HUES6 (cell line): Measurements from ENCODE around the gene GSS.
"Not testable (repeated sequence)": the region's sequence is repeated elsewhere in the genome, so short reads cannot be mapped to it uniquely, and the experiment has no call there.

Experiments
- H3K27ac ChIP-seq: 2 replicates; pipeline ENCODE4 v1.7.0; 2013; ENCODE audit warnings: low read depth, mild to moderate bottlenecking, low read length, inconsistent platforms
- H3K27me3 ChIP-seq: 2 replicates; pipeline ENCODE4 v1.6.1; 2013; ENCODE audit warnings: low read length; ENCODE audit not compliant: control insufficient read depth, insufficient read depth
- H3K36me3 ChIP-seq: 2 replicates; pipeline ENCODE4 v1.6.1; 2013; ENCODE audit warnings: low read length; ENCODE audit not compliant: control insufficient read depth, insufficient read depth
- H3K4me1 ChIP-seq: 2 replicates; pipeline ENCODE4 v1.6.1; 2013; ENCODE audit warnings: low read length; ENCODE audit not compliant: control insufficient read depth, insufficient read depth
- H3K4me3 ChIP-seq: 2 replicates; pipeline ENCODE4 v1.5.1; 2013; ENCODE audit warnings: low read depth, low read length
- H3K9ac ChIP-seq: one replicate; pipeline ENCODE4 v1.6.1; 2013; ENCODE audit warnings: mild to moderate bottlenecking, low read length
- H3K9me3 ChIP-seq: 2 replicates; pipeline ENCODE4 v1.6.1; 2013; ENCODE audit warnings: low read depth, low read length; ENCODE audit not compliant: control insufficient read depth, insufficient read depth

GSS gene

GRCh38 chr20:34921436-34921835 lies 34.2 kb downstream of the GSS start:
- Histone ChIP-seq H3K9ac (no peak overlapping the region), H3K27ac (no peak overlapping the region), H3K36me3 (peaks cover 72% of the 10 kb centered on the region), H3K9me3 (peaks cover 8% of the 10 kb centered on the region; the same call in 1 of the 2 replicates), H3K4me1 (no peaks in the 10 kb centered on the region), H3K27me3 (no peaks in the 10 kb centered on the region), H3K4me3 (no peak overlapping the region)

- H3K27me3 ChIP-seq: no peaks in the 10 kb centered on the region
- H3K4me1 ChIP-seq: no peaks in the 10 kb centered on the region
- H3K36me3 ChIP-seq: peaks cover 58% of the 10 kb centered on the region
- H3K27ac ChIP-seq: no peak overlapping the region
- no peak overlapping the region for H3K9ac ChIP-seq
- peaks cover 8% of the 10 kb centered on the region; the same call in 1 of the 2 replicates for H3K9me3 ChIP-seq
- no peak overlapping the region for H3K4me3 ChIP-seq
These were observed 35.6 kb downstream of the GSS start for GRCh38 chr20:34920055-34920454.

GRCh38 chr20:34916774-34917354 lies 38.7 kb downstream of the GSS start:
- no peak overlapping the region for H3K4me3 ChIP-seq
- no peaks in the 10 kb centered on the region for H3K27me3 ChIP-seq
- H3K4me1 ChIP-seq: no peaks in the 10 kb centered on the region
- no peak overlapping the region for H3K9ac ChIP-seq
- peaks cover 40% of the 10 kb centered on the region; the same call in 1 of the 2 replicates for H3K36me3 ChIP-seq
- no peak overlapping the region for H3K27ac ChIP-seq
- no peaks in the 10 kb centered on the region for H3K9me3 ChIP-seq

- Histone ChIP-seq H3K9me3 (no peaks in the 10 kb centered on the region), H3K4me3 (no peak overlapping the region), H3K36me3 (peaks cover 30% of the 10 kb centered on the region; the same call in 1 of the 2 replicates), H3K9ac (no peak overlapping the region), H3K4me1 (no peaks in the 10 kb centered on the region), H3K27ac (no peak overlapping the region), H3K27me3 (no peaks in the 10 kb centered on the region)
These were observed 39.7 kb downstream of the GSS start for GRCh38 chr20:34915749-34916455.

GRCh38 chr20:34915131-34915530 lies 40.5 kb downstream of the GSS start:
- Histone ChIP-seq H3K4me3 (no peak overlapping the region), H3K36me3 (peaks cover 22% of the 10 kb centered on the region; the same call in 1 of the 2 replicates), H3K27me3 (no peaks in the 10 kb centered on the region), H3K9ac (no peak overlapping the region), H3K4me1 (no peaks in the 10 kb centered on the region), H3K27ac (no peak overlapping the region), H3K9me3 (no peaks in the 10 kb centered on the region)

- H3K4me3 ChIP-seq: no peak overlapping the region
- H3K27ac ChIP-seq: no peak overlapping the region
- H3K9me3 ChIP-seq: no peaks in the 10 kb centered on the region
- peaks cover under 1% of the 10 kb centered on the region; the same call in 1 of the 2 replicates for H3K36me3 ChIP-seq
- H3K4me1 ChIP-seq: no peaks in the 10 kb centered on the region
- no peaks in the 10 kb centered on the region for H3K27me3 ChIP-seq
- no peak overlapping the region for H3K9ac ChIP-seq
These were observed 47.8 kb downstream of the GSS start for GRCh38 chr20:34907616-34908469.

- 0 out of 2 replicates have a peak, but pooled peaks cover 3% of the 10 kb centered on the region for H3K9me3 ChIP-seq
- H3K4me3 ChIP-seq: no peak overlapping the region
- H3K27ac ChIP-seq: no peak overlapping the region
- no peaks in the 10 kb centered on the region; the same call in 1 of the 2 replicates for H3K36me3 ChIP-seq
- no peaks in the 10 kb centered on the region for H3K27me3 ChIP-seq
- H3K4me1 ChIP-seq: no peaks in the 10 kb centered on the region
- H3K9ac ChIP-seq: no peak overlapping the region
These were observed 51.4 kb downstream of the GSS start for GRCh38 chr20:34904202-34904621.

GRCh38 chr20:34898731-34899130 lies 56.9 kb downstream of the GSS start:
- not testable (repeated sequence) for H3K4me1 ChIP-seq, H3K27ac ChIP-seq, H3K9ac ChIP-seq, H3K36me3 ChIP-seq, H3K9me3 ChIP-seq, H3K27me3 ChIP-seq, H3K4me3 ChIP-seq

GRCh38 chr20:34898129-34898528 lies 57.5 kb downstream of the GSS start:
- H3K27ac ChIP-seq, H3K9ac ChIP-seq, H3K9me3 ChIP-seq, H3K36me3 ChIP-seq, H3K4me3 ChIP-seq, H3K4me1 ChIP-seq, H3K27me3 ChIP-seq: not testable (repeated sequence)

- H3K27ac ChIP-seq: no peak overlapping the region
- H3K27me3 ChIP-seq: no peaks in the 10 kb centered on the region
- peaks cover 5% of the 10 kb centered on the region; the same call in 1 of the 2 replicates for H3K36me3 ChIP-seq
- H3K9me3 ChIP-seq: 0 out of 2 replicates have a peak, but pooled peaks cover 3% of the 10 kb centered on the region
- no peak overlapping the region for H3K4me3 ChIP-seq
- H3K9ac ChIP-seq: no peak overlapping the region
- no peaks in the 10 kb centered on the region for H3K4me1 ChIP-seq
These were observed 59.5 kb downstream of the GSS start for GRCh38 chr20:34896086-34896621.
